GM19099 (cell line): ENCODE data around the gene RNF34.

ENCODE experiments used
- POLR2A ChIP-seq: IDR thresholded peaks from 3 replicates; pipeline ENCODE4 v1.6.1; 2011; ENCODE audit warnings: low read depth; ENCODE audit not compliant: insufficient read length; ENCODE audit errors: extremely low read depth

Gene RNF34, protein sequence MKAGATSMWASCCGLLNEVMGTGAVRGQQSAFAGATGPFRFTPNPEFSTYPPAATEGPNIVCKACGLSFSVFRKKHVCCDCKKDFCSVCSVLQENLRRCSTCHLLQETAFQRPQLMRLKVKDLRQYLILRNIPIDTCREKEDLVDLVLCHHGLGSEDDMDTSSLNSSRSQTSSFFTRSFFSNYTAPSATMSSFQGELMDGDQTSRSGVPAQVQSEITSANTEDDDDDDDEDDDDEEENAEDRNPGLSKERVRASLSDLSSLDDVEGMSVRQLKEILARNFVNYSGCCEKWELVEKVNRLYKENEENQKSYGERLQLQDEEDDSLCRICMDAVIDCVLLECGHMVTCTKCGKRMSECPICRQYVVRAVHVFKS

DNA sequence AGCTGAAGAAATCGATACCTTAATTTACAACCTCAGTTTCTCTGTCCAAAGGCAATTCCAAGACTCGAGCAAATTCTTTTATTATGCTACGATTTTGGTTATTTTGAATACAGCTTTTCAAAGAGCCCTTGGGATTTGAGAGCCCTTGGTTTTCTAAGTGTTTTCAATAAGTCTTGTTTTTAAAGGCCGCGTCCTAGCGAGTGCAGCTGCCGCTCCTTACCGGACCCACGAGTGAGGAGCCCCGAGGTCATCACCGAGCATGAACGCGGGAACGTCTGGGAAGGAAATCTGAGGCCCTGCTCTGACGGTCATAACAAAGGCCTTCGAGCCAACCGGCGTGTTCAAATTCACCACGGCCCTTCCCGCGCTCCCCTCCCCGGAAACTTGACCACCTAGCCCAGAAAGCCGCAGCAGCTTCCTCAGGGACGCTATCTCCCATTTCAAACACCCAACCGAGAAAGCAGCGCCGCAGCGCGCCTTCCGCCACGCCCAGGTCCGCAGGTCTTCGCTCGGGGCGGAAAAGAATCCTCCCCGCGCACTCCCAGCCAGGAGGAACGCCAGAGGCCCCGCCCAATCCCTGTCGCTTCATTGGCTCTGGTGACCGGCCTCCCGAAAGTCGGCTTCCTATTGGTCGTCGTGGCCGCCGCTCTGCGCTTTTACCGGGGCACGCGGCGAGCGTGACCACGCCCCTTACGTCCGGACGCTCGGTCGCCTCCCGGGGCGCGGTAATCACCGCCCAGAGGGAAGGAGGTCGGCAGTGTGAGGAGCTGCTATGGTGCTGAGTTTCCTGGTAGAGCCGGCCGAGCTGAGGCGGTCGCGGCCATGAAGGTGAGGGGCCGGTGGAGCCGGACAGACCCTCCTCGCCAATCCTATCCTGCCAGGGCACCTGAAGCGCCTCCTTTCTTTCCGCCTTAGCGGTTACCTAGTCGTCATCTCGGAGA lies at the start of gene RNF34:
Gene RNF34, plus strand, starts transcription at position 728 of the 941 bp plus-strand sequence. Its CDS starts 95 bp downstream, at position 823.
- peak; percentile 99 for TF ChIP-seq POLR2A

DNA sequence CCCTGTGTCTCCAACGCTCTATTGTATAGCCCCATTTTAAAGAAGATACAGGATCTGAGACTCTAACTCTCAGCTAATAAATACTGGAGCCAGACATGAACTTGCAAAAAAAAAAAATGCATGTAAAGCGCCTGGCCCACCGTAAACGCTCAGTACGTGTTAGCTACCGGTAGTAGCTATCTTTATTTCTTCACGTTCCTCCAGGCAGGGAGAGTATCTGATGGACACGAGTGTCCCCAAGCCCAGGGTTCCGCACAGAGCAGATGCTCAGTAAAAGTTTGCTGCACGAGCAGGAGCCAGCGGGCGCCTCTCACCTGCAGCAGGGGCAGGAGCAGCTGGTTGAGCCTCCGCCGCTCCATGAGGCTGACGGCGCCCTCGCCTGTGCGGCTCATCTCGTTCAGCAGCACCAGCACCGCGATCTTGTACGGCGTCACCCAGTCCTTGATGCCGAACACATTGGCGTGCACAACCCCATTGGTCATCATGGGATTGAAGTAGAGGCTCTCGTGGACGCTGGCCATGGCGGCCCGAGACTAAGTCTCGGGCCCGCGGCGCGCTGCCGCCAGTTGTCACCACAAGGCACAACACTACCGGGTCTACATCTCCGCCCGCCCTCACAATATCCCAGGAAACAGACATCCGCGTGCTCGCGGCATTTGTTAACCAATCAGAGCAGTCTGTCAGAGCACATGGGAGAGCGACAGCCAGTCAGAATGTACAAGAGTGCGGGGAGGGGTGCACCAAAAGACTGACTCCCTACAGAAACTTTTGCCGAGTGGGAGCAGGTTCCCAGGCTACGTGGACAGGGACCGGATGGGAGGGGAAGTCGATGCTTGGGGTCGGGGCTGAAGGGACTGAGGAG lies 47.9 kb upstream of the RNF34 start, which contains the start of gene ANAPC5:
Gene ANAPC5, minus strand, starts transcription at position 592 of the 862 bp plus-strand sequence. Its CDS starts 71 bp downstream, at position 521.
- peak; percentile 93 for TF ChIP-seq POLR2A

DNA sequence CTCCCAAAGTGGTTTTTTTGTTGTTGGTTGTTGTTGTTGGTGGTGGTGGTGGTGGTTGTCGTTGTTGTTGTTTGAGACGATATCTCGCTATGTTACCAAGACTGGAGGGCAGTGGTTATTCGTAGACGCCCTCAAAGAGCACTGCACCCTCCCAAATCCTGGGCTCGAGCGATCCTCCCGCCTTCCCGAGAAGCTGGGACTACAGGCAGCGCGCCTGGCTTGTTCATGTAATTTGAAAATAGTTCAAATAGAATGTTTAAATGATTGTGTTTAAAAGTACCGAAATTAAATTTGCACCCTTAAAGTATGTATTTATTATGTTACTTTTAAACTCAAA lies 47.3 kb upstream of the RNF34 start:
- TF ChIP-seq POLR2A: no peak

DNA sequence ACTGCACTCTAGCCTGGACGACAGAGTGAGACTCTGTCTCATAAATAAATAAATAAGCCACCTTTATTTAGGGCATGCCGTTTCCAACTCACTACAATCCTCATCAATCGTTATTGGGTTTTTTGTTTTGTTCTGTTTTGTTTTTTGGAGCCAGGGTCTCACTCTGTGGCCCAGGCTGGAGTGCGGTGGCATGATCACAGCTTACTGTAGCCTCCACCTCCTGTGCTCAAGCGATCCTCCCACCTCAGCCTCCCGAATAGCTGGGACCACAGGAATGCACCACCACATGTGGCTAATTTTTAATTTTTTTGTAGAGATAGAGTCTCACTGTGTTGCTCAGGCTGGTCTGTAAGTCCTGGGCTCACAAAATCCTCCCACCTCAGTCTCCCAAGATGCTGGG lies 44.1 kb upstream of the RNF34 start:
- no peak for TF ChIP-seq POLR2A

DNA sequence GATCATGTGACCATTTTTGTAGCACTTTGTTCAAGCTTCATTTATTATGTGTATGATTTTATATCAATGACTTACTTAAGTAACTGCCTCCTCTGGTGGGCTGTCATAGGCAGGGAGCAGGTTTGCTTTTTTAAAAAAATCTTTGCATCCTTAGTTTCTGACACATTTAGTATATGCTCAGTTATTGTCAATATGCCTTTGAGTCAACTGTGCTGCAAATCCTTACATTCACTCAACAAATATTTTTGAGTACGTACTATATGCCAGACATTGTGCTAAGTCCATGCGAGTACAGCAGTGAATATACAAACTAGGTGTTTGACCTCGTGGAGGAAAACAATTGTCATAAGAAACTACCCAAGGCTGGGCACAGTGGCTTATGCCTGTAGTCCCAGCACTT lies 43.3 kb upstream of the RNF34 start:
- no peak for TF ChIP-seq POLR2A

DNA sequence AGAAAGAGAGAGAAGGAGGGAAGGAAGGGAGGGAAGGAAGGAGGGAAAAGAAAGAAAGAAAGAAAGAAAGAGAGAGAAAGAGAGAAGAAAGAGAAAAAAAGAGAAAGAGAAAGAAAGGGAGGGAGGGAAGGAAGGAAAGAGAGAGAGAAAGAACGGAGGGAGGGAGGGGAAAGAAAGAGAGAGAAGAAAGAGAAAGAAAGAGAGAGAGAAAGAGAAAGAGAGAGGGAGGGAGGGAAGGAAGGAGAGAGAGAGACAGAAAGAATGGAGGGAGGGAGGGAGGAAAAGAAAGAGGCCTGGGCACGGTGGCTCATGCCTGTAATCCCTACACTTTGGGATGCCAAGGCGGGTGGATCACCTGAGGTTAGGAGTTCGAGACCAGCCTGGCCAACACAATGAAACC lies 42.6 kb upstream of the RNF34 start:
- no peak for TF ChIP-seq POLR2A

DNA sequence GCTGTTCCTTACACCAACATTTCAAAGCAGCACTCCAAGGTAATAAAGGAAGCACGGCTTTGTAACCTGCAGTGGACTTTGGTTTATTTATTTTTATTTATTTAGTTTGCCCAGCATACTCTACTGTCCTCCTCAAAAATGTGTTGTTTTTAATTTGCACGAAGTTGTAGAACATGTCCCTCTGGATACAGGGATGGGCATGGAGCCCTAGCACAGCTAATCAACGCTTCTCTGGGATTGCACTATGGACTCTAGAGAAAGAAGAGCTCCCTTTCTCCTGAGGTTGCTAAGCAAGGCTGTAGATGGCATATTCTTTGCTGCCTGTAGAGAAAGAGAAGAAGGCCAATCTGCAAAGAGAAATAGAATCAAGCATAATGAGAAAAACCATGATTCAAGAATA lies 41.8 kb upstream of the RNF34 start:
- no peak for TF ChIP-seq POLR2A

DNA sequence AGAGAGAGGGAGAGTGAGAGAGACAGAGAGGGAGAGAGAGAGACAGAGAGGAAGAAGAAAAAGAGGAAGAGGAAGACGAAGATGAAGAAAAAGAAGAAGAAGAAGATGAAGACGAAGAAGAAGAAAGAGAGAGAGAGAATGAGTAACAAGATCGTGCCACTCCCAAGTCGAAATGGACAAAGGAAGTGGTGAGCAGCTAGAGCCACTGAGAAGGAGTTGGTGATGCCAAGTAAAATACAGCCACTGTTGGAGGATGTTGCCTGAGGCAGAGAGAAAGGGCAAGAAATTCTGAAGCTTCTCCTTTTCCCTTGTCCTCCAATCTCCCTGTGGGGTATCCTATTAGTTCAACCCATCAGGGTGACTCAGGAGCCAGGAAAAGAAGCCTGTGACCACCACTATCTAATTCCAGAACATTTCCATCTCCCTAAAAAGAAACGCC lies 35.2 kb upstream of the RNF34 start:
- no peak for TF ChIP-seq POLR2A

DNA sequence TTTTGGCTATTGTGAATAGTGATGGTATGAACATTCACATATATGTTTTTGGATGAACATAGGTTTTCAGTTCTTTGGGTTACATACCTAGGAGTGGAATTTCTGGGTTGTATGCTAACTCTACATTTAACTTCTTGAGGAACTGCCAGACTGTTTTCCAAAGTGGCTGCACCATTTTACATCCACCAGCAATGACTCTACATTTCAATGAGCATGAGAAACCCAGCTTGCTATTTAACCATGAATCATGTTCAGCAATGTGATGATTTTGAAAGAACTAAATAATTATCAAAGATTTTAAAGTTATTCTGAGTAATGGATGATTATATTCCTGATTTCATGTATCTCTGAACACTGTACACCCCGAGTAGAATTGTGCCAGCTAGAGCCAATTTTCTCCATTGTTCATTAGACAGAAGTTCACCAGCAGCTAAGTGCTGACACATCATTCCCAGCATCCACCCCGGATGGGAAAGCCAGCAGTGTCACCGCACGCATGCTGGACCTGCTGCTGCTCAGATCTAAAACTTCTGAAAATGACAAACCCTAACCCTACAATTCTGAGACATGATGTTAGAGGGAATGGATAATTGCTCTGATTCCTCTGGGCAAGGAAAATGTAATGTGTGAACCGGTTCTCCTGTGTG lies 34.4 kb upstream of the RNF34 start:
- no peak for TF ChIP-seq POLR2A

DNA sequence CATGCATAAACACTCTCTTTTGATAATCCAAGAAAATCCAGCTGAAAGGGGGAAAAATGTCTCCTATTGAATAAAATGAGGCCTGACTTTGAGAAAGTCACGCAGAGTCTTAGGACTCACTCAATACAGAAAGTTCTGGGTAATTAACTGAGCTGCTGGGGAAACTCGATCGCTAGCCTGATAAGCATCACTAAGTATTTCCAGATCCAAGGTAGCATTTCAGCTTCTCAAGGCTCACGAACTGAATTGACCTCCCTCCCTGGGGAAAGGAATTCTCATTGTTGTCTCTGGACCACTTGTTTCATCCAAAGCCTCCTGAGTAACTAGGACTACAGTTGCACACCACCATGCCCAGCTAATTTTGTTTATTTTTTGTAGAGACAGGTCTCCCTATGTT lies 33.9 kb upstream of the RNF34 start:
- TF ChIP-seq POLR2A: no peak

DNA sequence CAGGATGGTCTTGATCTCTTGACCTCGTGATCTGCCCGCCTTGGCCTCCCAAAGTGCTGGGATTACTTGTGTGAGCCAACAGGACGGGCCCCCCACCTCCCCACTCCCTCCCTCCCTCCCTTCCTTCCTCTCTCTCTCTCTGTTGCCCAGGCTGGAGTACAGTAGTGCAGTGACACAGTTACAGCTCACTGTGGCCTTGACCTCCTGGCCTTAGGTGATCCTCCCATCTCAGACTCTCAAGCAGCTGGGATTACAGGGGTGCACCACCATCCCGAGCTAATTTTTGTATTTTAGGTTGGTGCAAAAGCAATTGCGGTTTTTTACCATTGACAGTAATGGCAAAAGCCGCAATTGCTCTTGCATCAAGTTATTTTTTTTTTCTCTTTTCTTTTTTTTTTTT lies 28.5 kb upstream of the RNF34 start:
- TF ChIP-seq POLR2A: no peak

DNA sequence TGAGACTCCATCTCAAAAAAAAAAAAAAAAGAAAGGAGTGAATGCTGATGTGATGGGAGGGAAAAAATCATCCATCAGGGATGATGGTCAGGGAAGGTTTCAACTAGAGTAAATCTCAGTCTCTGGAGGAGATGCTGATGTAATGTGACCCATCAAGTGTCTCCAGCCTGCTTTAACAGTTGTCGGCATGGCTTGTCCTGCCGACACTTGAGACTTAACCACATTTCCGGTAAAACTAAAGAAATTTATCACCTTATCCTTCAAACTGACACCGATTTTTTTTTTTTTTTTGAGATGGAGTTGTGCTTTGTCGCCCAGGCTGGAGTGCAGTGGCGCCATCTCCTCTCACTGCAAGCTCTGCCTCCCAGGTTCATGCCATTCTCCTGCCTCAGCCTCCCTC lies 26.2 kb upstream of the RNF34 start:
- TF ChIP-seq POLR2A: no peak

DNA sequence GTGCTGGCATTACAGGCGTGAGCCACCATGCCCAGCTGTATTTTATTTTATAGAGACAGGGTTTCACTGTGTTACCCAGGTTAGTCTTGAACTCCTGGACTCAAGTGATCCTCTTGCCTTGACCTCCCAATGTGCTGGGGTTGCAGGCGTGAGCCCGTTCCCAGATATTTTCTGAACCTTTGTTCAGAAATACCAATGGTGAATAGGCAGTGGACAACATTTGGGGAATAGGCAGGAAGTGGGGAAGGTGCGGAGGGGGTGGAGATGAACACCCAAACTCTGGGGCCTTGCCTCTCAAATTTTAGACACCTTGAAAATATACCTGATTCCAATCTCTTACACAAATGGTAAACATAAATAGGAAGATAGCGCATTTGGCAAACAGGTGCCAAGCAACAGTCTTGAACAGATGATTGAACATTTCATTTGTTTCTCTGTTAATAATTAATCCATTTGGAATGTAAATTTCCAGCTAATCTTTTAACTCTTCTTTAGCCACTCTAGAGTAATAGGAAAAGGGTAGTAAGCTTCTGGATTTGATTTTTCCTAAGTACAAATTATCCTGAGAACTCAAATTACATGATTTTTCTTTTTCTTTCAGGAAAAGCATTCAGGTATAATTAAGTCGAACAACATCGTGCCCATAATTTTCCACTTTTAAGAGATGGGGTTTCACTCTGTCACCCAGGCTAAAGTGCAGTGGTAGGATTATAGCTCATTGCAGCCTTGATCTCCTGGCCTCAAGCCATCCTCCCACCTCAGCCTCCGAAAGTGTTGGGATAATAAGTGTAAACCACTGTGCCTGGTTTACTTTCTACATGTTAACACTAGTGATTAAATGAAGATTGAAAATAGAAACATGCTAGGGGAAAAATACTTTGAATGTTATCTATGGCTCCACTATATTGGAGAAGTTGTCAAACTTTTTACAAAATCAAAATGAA lies 22.9 kb upstream of the RNF34 start:
- TF ChIP-seq POLR2A: no peak
